ENCODE data around the gene IFIT1B. TPM values are rescaled to one million over a fixed set of nuclear protein-coding genes. Genes with fewer than 3 reads are reported as not detected.

IFIT1B gene
- total RNA-seq, 1 experiment from 2014 or later, result not detected

- ATAC-seq, result no peak
- Mint-ChIP-seq H3K9me3 (peaks cover 6% of the 10 kb centered on the region), H3K36me3 (no peaks in the 10 kb centered on the region), H3K4me3 (no peak overlapping the region), H3K27me3 (ENCODE audit: low read depth) (no peaks in the 10 kb centered on the region), H3K27ac (no peak overlapping the region), H3K4me1 (peaks cover 6% of the 10 kb centered on the region; the same call in 1 of the 2 replicates)
- CTCF ChIA-PET, result no interaction called here
- POLR2A ChIA-PET, result no interaction called here
- DNase-seq (ENCODE audit: low spot score), result no peak
- TF ChIP-seq SMAD3 (CRISPR knock-in tag; IDR thresholded peaks at IDR 0.05; ENCODE audit: borderline replicate concordance) (no peak), NR3C1 (CRISPR knock-in tag; conservative IDR thresholded peaks at IDR 0.05; ENCODE audit: low read depth) (no peak), TEAD1 (CRISPR knock-in tag; IDR thresholded peaks at IDR 0.05) (no peak), ATF6 (CRISPR knock-in tag; IDR thresholded peaks at IDR 0.05) (no peak), ZNF281 (CRISPR knock-in tag; IDR thresholded peaks at IDR 0.05) (no peak), CDX4 (CRISPR knock-in tag; IDR thresholded peaks at IDR 0.05; ENCODE audit: borderline replicate concordance) (no peak), ARID4B (CRISPR knock-in tag; IDR thresholded peaks at IDR 0.05; ENCODE audit: borderline replicate concordance) (no peak), CREB1 (CRISPR knock-in tag; IDR thresholded peaks at IDR 0.05) (no peak), ZNF263 (CRISPR knock-in tag; IDR thresholded peaks at IDR 0.05; ENCODE audit: low read depth) (no peak), AR (CRISPR knock-in tag; IDR thresholded peaks at IDR 0.05) (no peak), SP1 (CRISPR knock-in tag; conservative IDR thresholded peaks at IDR 0.05) (no peak), GABPB1 (CRISPR knock-in tag; IDR thresholded peaks at IDR 0.05) (no peak), ZNF138 (CRISPR knock-in tag; conservative IDR thresholded peaks at IDR 0.05) (no peak), FOXP4 (CRISPR knock-in tag; IDR thresholded peaks at IDR 0.05) (no peak), TCF7 (CRISPR knock-in tag; IDR thresholded peaks at IDR 0.05; ENCODE audit: low read depth) (no peak), NFE2L1 (CRISPR knock-in tag; IDR thresholded peaks at IDR 0.05) (no peak), ZNF396 (CRISPR knock-in tag; IDR thresholded peaks at IDR 0.05; ENCODE audit: borderline replicate concordance) (no peak), KAT7 (CRISPR knock-in tag; IDR thresholded peaks at IDR 0.05; ENCODE audit: borderline replicate concordance) (no peak)
Measured at GRCh38 chr10:89362929-89363328, 14.9 kb upstream of the IFIT1B start.

All from WTC11 (cell line).